Ovary (tissue), 9 donors: ENCODE results near the gene EID3. TPM values are rescaled to one million over a fixed set of nuclear protein-coding genes. Genes with fewer than 3 reads are reported as not detected.

ENCODE experiments used
- DNase-seq, 5 donors: peaks; one replicate each; pipeline ENCODE4 v3.0.0-alpha.2; 2019 to 2020
- H3K27ac ChIP-seq, 2 donors: fragments of 200-600 bp; one replicate each; pipeline versions ENCODE4 v1.5.1 to v1.8.0; 2019 to 2022
- H3K27me3 ChIP-seq: fragments of 200-600 bp; one replicate; pipeline ENCODE4 v1.8.0; 2022
- H3K36me3 ChIP-seq: fragments of 200-600 bp; sonication (generic); one replicate; pipeline ENCODE4 v1.5.1; 2019
- H3K4me1 ChIP-seq: one replicate; pipeline ENCODE4 v1.8.1; 2013; ENCODE audit warnings: mild to moderate bottlenecking, moderate library complexity; ENCODE audit not compliant: insufficient read depth
- H3K4me3 ChIP-seq: fragments of 200-600 bp; sonication (generic); one replicate; pipeline ENCODE4 v1.5.1; 2017
- H3K9me3 ChIP-seq, 2 donors: fragments of 200-600 bp in 1 of 2; sonication (generic) in 1 of 2; one replicate each; pipeline versions ENCODE4 v1.5.1 to v1.8.1; 2013 to 2019; ENCODE audit warnings: mild to moderate bottlenecking in 1 of 2, moderate library complexity in 1 of 2
- CTCF ChIP-seq, 3 donors: fragments of 450-650 bp in 2 of 3; fragments of 200-600 bp in 1 of 3; IDR thresholded peaks; one replicate each; pipeline versions ENCODE4 v1.5.1 to v1.8.0; 2016 to 2022; ENCODE audit warnings: antibody characterized with exemption in 3 of 3, mild to moderate bottlenecking in 1 of 3
- EP300 ChIP-seq: sonication (generic); formaldehyde crosslinking; IDR thresholded peaks from one replicate; pipeline ENCODE4 v1.6.1; 2017; ENCODE audit warnings: antibody characterized with exemption
- POLR2A ChIP-seq: fragments of 450-650 bp; IDR thresholded peaks from one replicate; pipeline ENCODE4 v1.6.1; 2017; ENCODE audit warnings: antibody characterized with exemption, mild to moderate bottlenecking, moderate library complexity
- WGBS, 3 donors: extraction: QIAGEN DNeasy Blood & Tissue Kit in 1 of 3; methylation state at CpG; one replicate each; pipeline versions ENCODE4 v1.1.5 to v1.1.7; 2013 to 2017; 5-methylcytosine and 5-hydroxymethylcytosine counted together
- intact Hi-C, 4 donors: fragments of 100-400 bp; cut with DNase I; formaldehyde crosslinking; loops; one replicate each; pipeline versions ENCODE4 v1.11.0 to v1.15.1; 2022 to 2023
- polyA plus RNA-seq, 2 donors: library from polyadenylated mRNA; stranded (reverse); fragments of 200-250 nt in 1 of 2; fragments of 350-450 nt in 1 of 2; fragmentation: Illumina TruSeq in 1 of 2; extraction: RNeasy Lipid Tissue Mini Kit (QIAGEN cat#74804) in 1 of 2; gene quantifications; one replicate each; pipeline ENCODE4 v1.2.3, GENCODE V29; 2013 to 2014
- total RNA-seq, 7 donors: library from RNA; depleted of rRNA in 2 of 7; stranded (reverse); fragments of >200 nt in 2 of 7; fragmentation: NEBNext Ultra II Directional in 3 of 7; extraction: Animal tissue kit (Norgen Biotek cat#: 25700) in 3 of 7; gene quantifications; one replicate each; pipeline versions ENCODE4 v1.1.0 to v1.2.4, GENCODE V29; 2016 to 2023
- donor health status: DM: no; HTN: no; CAD: no; lungs with moderate emphysema.
- donor health status: DM: no; HTN: no; CAD: no.
- donor health status: Bipolar disorder and iron deficiency.
- donor health status: DM: yes; HTN: yes; CAD: no.
- donor health status: DM: no; HTN: no; CAD: no.
- donor health status: DM: yes; HTN: yes; CAD: no.

The EID3 gene
- total and polyA plus RNA-seq, 9 donors = 3.0 to 23.4 (median 6.2) TPM

- WGBS, 3 donors = 79 to 85% (median 79%) methylated on average over 2 of the region's 2 CpGs
- Histone ChIP-seq H3K36me3 (no peaks in the 10 kb centered on the region), H3K27ac (no peak overlapping the region), H3K4me1 (no peaks in the 10 kb centered on the region), H3K9me3 (no peaks in the 10 kb centered on the region), H3K27me3 (no peaks in the 10 kb centered on the region), H3K4me3 (no peak overlapping the region)
- TF ChIP-seq POLR2A (no peak), EP300 (no peak), CTCF (IDR thresholded peaks at IDR 0.05) (no peak)
- intact Hi-C loops = no loop called here
- DNase-seq = no peak
Observed at GRCh38 chr12:104336115-104336514, 32.6 kb downstream of the EID3 start.

DNA sequence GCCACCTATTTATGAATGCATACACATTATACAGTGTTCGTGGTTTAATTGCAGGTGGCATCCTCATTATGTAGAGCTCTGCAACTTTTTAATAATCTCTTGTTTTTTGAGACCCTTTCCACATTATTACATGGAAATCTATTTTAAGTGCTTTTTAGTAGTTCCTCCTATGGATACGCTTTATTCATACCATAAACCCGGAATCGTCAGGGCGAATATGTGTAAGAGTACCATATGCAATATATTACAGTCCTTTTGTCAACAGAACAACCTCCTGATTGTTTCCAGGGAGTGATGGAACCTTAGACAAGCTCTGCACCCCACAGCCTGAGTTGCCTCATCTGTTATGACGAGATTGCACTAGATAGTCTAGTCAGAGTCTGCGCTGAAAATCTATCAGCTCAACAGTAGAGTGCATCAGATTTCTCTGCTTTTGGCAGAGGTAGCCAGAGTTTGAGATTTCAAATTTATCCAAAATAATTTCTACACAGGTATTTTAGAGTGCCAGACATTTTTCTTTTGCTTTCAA lies 33.6 kb downstream of the EID3 start:
- no peaks in the 10 kb centered on the region for H3K9me3 ChIP-seq
- H3K4me3 ChIP-seq = no peak overlapping the region
- H3K27me3 ChIP-seq = no peaks in the 10 kb centered on the region
- WGBS, 3 donors = 80 to 89% (median 89%) methylated on average over 7 of the region's 7 CpGs
- TF ChIP-seq EP300 (no peak), POLR2A (no peak), CTCF (IDR thresholded peaks at IDR 0.05) (no peak)
- intact Hi-C loops = no loop called here
- no peak for DNase-seq
- H3K36me3 ChIP-seq = no peaks in the 10 kb centered on the region
- no peaks in the 10 kb centered on the region for H3K4me1 ChIP-seq
- no peak overlapping the region for H3K27ac ChIP-seq

GRCh38 chr12:104339663-104340062 lies 36.1 kb downstream of the EID3 start:
- no peak for DNase-seq
- 78 to 84% (median 83%) methylated on average over 3 of the region's 3 CpGs for WGBS, 3 donors
- TF ChIP-seq CTCF (IDR thresholded peaks at IDR 0.05) (no peak), POLR2A (no peak), EP300 (no peak)
- Histone ChIP-seq H3K27ac (no peak overlapping the region), H3K4me3 (no peak overlapping the region), H3K36me3 (no peaks in the 10 kb centered on the region), H3K27me3 (no peaks in the 10 kb centered on the region), H3K9me3 (no peaks in the 10 kb centered on the region), H3K4me1 (peaks cover 7% of the 10 kb centered on the region)
- intact Hi-C loops = no loop called here

DNA sequence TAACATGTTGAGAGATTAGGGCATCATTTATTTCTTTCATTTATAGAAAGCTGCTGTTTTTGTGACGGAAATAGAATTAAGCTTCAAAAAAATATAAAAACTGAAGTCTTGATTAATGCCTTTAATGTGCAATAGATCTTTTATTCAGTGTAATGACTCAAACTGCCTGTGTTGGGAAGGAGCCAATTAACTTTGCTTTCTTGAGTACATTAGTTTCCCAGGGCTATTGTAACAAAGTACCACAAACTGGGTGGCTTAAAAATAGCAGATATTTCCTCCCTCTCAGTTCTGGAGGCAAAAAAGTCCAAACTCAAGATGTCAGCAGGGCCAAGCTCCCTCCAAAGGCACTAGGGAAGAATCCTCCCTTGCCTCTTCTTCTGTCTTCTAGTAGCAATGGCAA lies 36.6 kb downstream of the EID3 start:
- H3K9me3 ChIP-seq = no peaks in the 10 kb centered on the region
- H3K4me3 ChIP-seq = no peak overlapping the region
- peaks cover 9% of the 10 kb centered on the region for H3K4me1 ChIP-seq
- TF ChIP-seq CTCF (IDR thresholded peaks at IDR 0.05) (no peak), POLR2A (no peak), EP300 (no peak)
- H3K27ac ChIP-seq = no peak overlapping the region
- intact Hi-C loops = no loop called here
- no peaks in the 10 kb centered on the region for H3K36me3 ChIP-seq
- no peaks in the 10 kb centered on the region for H3K27me3 ChIP-seq
- DNase-seq = no peak
- 75 to 89% (median 75%) methylated on average over 1 of the region's 1 CpG for WGBS, 3 donors
